ENCODE data around the gene HERC6. TPM values are rescaled to one million over a fixed set of nuclear protein-coding genes. Genes with fewer than 3 reads are reported as not detected.
A peak's percentile ranks its signal among the peaks of the same experiment; 100 is the strongest.

Gene HERC6
- total RNA-seq, 1 donor from 2014 or later: 2.4 TPM

- no peak for TF ChIP-seq CTCF (conservative IDR thresholded peaks at IDR 0.05; ENCODE audit: low read depth, low read length)
- H3K4me3 ChIP-seq (ENCODE audit: low read depth, low read length): no peak overlapping the region
- no peak for DNase-seq (ENCODE audit: low read depth)
These were observed 60.6 kb downstream of the HERC6 start for GRCh38 chr4:88439161-88439760.

- H3K4me3 ChIP-seq (ENCODE audit: low read depth, low read length): no peak overlapping the region
- no peak for TF ChIP-seq CTCF (conservative IDR thresholded peaks at IDR 0.05; ENCODE audit: low read depth, low read length)
- DNase-seq (ENCODE audit: low read depth): no peak
These were observed 61.5 kb downstream of the HERC6 start for GRCh38 chr4:88440146-88440545.

GRCh38 chr4:88441696-88442095 is 63.0 kb downstream of the HERC6 start:
- TF ChIP-seq CTCF (conservative IDR thresholded peaks at IDR 0.05; ENCODE audit: low read depth, low read length): no peak
- DNase-seq (ENCODE audit: low read depth): peak; percentile 45

GRCh38 chr4:88442689-88443191 is 64.1 kb downstream of the HERC6 start:
- no peak for TF ChIP-seq CTCF (conservative IDR thresholded peaks at IDR 0.05; ENCODE audit: low read depth, low read length)
- no peak overlapping the region for H3K4me3 ChIP-seq (ENCODE audit: low read depth, low read length)
- DNase-seq (ENCODE audit: low read depth): peak; percentile 63

More at GRCh38 chr4:88441696-88442095, 63.0 kb downstream of the HERC6 start:
- no peak overlapping the region for H3K4me3 ChIP-seq (ENCODE audit: low read depth, low read length)

GRCh38 chr4:88443486-88443885 is 64.8 kb downstream of the HERC6 start:
- no peak overlapping the region for H3K4me3 ChIP-seq (ENCODE audit: low read depth, low read length)
- no peak for TF ChIP-seq CTCF (conservative IDR thresholded peaks at IDR 0.05; ENCODE audit: low read depth, low read length)

GRCh38 chr4:88445252-88445651 is 66.6 kb downstream of the HERC6 start:
- no peak for DNase-seq (ENCODE audit: low read depth)
- no peak for TF ChIP-seq CTCF (conservative IDR thresholded peaks at IDR 0.05; ENCODE audit: low read depth, low read length)
- no peak overlapping the region for H3K4me3 ChIP-seq (ENCODE audit: low read depth, low read length)

More at GRCh38 chr4:88443486-88443885, 64.8 kb downstream of the HERC6 start:
- DNase-seq (ENCODE audit: low read depth): no peak

GRCh38 chr4:88446124-88446523 is 67.5 kb downstream of the HERC6 start:
- no peak overlapping the region for H3K4me3 ChIP-seq (ENCODE audit: low read depth, low read length)
- TF ChIP-seq CTCF (conservative IDR thresholded peaks at IDR 0.05; ENCODE audit: low read depth, low read length): no peak
- no peak for DNase-seq (ENCODE audit: low read depth)
